Liver (tissue), 9 donors: ENCODE data around the gene SLBP. TPM values are rescaled to one million over a fixed set of nuclear protein-coding genes. Genes with fewer than 3 reads are reported as not detected.

Source experiments
- DNase-seq: peaks from one replicate; pipeline ENCODE4 v3.0.0-alpha.2; 2017; ENCODE audit warnings: low spot score
- H3K27ac ChIP-seq, 2 donors: one replicate each; pipeline ENCODE4 v1.7.0; 2013; ENCODE audit warnings: inconsistent platforms in 2 of 2, low read length in 2 of 2, control low read depth in 1 of 2, low read depth in 1 of 2, mild to moderate bottlenecking in 1 of 2
- H3K27me3 ChIP-seq, 4 donors: one replicate each; pipeline versions ENCODE4 v1.6.1 to v1.7.0; 2013; ENCODE audit warnings: low read length in 3 of 4, inconsistent platforms in 1 of 4, mild to moderate bottlenecking in 1 of 4, moderate library complexity in 1 of 4; ENCODE audit not compliant: control insufficient read depth in 4 of 4, insufficient read depth in 4 of 4
- H3K36me3 ChIP-seq, 4 donors: one replicate each; pipeline versions ENCODE4 v1.6.1 to v1.7.0; 2013; ENCODE audit warnings: low read length in 3 of 4, mild to moderate bottlenecking in 3 of 4, low read depth in 1 of 4, moderate library complexity in 1 of 4; ENCODE audit not compliant: control insufficient read depth in 4 of 4, insufficient read depth in 3 of 4
- H3K4me1 ChIP-seq, 4 donors: one replicate each; pipeline versions ENCODE4 v1.6.1 to v1.7.0; 2013; ENCODE audit warnings: low read length in 3 of 4, mild to moderate bottlenecking in 3 of 4, moderate library complexity in 1 of 4; ENCODE audit not compliant: control insufficient read depth in 4 of 4, insufficient read depth in 4 of 4
- H3K4me3 ChIP-seq, 3 donors: one replicate each; pipeline versions ENCODE4 v1.6.1 to v1.7.0; 2013; ENCODE audit warnings: low read length in 3 of 3, control low read depth in 1 of 3, low read depth in 1 of 3, mild to moderate bottlenecking in 1 of 3
- H3K9ac ChIP-seq, 2 donors: one replicate each; pipeline ENCODE4 v1.7.0; 2013; ENCODE audit warnings: low read length in 2 of 2, mild to moderate bottlenecking in 2 of 2, moderate library complexity in 2 of 2, control low read depth in 1 of 2, low read depth in 1 of 2
- H3K9me3 ChIP-seq, 4 donors: one replicate each; pipeline versions ENCODE4 v1.6.1 to v1.7.0; 2013; ENCODE audit warnings: low read length in 3 of 4; ENCODE audit not compliant: control insufficient read depth in 4 of 4
- EGR1 ChIP-seq, 2 donors: IDR thresholded peaks; 2 replicates each; pipeline ENCODE4 v1.6.1; 2016 to 2018; ENCODE audit warnings: antibody characterized with exemption in 2 of 2, low read depth in 2 of 2
- FOXA1 ChIP-seq: IDR thresholded peaks from 2 replicates; pipeline ENCODE4 v1.6.1; 2016; ENCODE audit warnings: antibody characterized with exemption
- FOXA2 ChIP-seq: IDR thresholded peaks from 2 replicates; pipeline ENCODE4 v1.6.1; 2016; ENCODE audit warnings: antibody characterized with exemption
- GABPA ChIP-seq, 2 donors: IDR thresholded peaks in 1 of 2; conservative IDR thresholded peaks in 1 of 2; 2 replicates each; pipeline ENCODE4 v1.6.1; 2016; ENCODE audit warnings: antibody characterized with exemption in 2 of 2, mild to moderate bottlenecking in 1 of 2, moderate library complexity in 1 of 2
- HNF4A ChIP-seq, 2 donors: conservative IDR thresholded peaks; 2 replicates each; pipeline ENCODE4 v1.6.1; 2016; ENCODE audit warnings: antibody characterized with exemption in 2 of 2, mild to moderate bottlenecking in 2 of 2
- HNF4G ChIP-seq: IDR thresholded peaks from 2 replicates; pipeline ENCODE4 v1.6.1; 2016; ENCODE audit warnings: antibody characterized with exemption
- JUND ChIP-seq, 2 donors: IDR thresholded peaks; 2 replicates each; pipeline ENCODE4 v1.6.1; 2016; ENCODE audit warnings: antibody characterized with exemption in 2 of 2
- MAX ChIP-seq: IDR thresholded peaks from 2 replicates; pipeline ENCODE4 v1.6.1; 2016; ENCODE audit warnings: antibody characterized with exemption
- NR2F2 ChIP-seq: IDR thresholded peaks from 2 replicates; pipeline ENCODE4 v1.6.1; 2016; ENCODE audit warnings: antibody characterized with exemption
- RAD21 ChIP-seq, 2 donors: IDR thresholded peaks; 2 replicates each; pipeline ENCODE4 v1.6.1; 2016; ENCODE audit warnings: antibody characterized with exemption in 2 of 2, mild to moderate bottlenecking in 2 of 2
- REST ChIP-seq: IDR thresholded peaks from 2 replicates; pipeline ENCODE4 v1.6.1; 2016; ENCODE audit warnings: antibody characterized with exemption, mild to moderate bottlenecking
- RXRA ChIP-seq, 2 donors: IDR thresholded peaks; 2 replicates each; pipeline ENCODE4 v1.6.1; 2017 to 2018; ENCODE audit warnings: antibody characterized with exemption in 2 of 2, mild to moderate bottlenecking in 1 of 2
- SP1 ChIP-seq: IDR thresholded peaks from 2 replicates; pipeline ENCODE4 v1.6.1; 2018; ENCODE audit warnings: antibody characterized with exemption, mild to moderate bottlenecking
- TAF1 ChIP-seq: conservative IDR thresholded peaks from 2 replicates; pipeline ENCODE4 v1.6.1; 2016; ENCODE audit warnings: antibody characterized with exemption, mild to moderate bottlenecking
- YY1 ChIP-seq: IDR thresholded peaks from 2 replicates; pipeline ENCODE4 v1.6.1; 2016; ENCODE audit warnings: antibody characterized with exemption, mild to moderate bottlenecking
- WGBS: extraction: QIAGEN DNeasy Blood & Tissue Kit; methylation state at CpG from one replicate; pipeline ENCODE4 v1.1.7; 2013; 5-methylcytosine and 5-hydroxymethylcytosine counted together
- polyA plus RNA-seq, 2 donors: library from polyadenylated mRNA; stranded (reverse) in 1 of 2; unstranded in 1 of 2; fragments of 200-250 nt in 1 of 2; fragments of >200 nt in 1 of 2; fragmentation: Nextera tagmentation in 1 of 2; extraction: Ambion mirVana in 1 of 2; gene quantifications; one replicate each; pipeline versions ENCODE4 v1.2.1 to v1.2.3, GENCODE V29; 2013 to 2015
- total RNA-seq, 2 donors: library from RNA; depleted of rRNA; stranded (reverse); fragments of >200 nt; gene quantifications; one replicate each; pipeline ENCODE4 v1.2.3, GENCODE V29; 2014
- TF ChIP-seq, protein P1 (sequence below): IDR thresholded peaks from 2 replicates; pipeline ENCODE4 v1.6.1; 2016; ENCODE audit warnings: antibody characterized with exemption
- TF ChIP-seq, protein P2 (sequence below): fragments of 150-350 bp; IDR thresholded peaks from 2 replicates; pipeline ENCODE4 v1.5.1; 2017; ENCODE audit warnings: improper control_type of control experiment, low read depth, low read length; ENCODE audit not compliant: missing input control
- TF ChIP-seq, protein P3 (sequence below): IDR thresholded peaks from 2 replicates; pipeline ENCODE4 v1.6.1; 2016; ENCODE audit warnings: antibody characterized with exemption
- donor health status: healthy.
- donor health status: healthy.
- donor health status: healthy.
- donor health status: healthy.
- donor health status: healthy.

Gene SLBP
- total and polyA plus RNA-seq, 4 donors, result 14.7 to 64.4 (median 17.4) TPM

DNA sequence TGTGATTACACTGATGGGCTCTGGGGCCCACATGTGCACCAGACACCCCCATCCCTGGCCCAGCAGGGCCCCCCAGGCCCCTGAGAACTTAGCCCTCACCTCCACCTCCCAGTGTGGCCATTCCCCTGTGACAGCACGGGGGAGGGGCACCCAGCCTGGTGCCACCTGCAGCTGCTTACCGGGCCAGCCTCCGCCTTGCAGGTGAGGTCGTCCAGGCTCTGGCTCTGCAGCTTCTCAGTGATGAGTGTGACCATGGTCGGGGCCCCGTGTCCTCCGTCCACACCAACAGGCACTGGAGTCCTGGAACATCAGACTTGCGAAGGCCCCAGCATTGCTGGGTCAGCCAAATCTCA lies 43.7 kb downstream of the SLBP start:
- H3K27ac ChIP-seq, result no peak overlapping the region
- 90% methylated on average over 8 of the region's 8 CpGs for WGBS
- no peak overlapping the region for H3K4me3 ChIP-seq
- no peaks in the 10 kb centered on the region for H3K9me3 ChIP-seq
- no peaks in the 10 kb centered on the region for H3K4me1 ChIP-seq
- DNase-seq, result no peak
- H3K9ac ChIP-seq, result no peak overlapping the region
- TF ChIP-seq FOXA2 (no peak), FOXA1 (no peak), NR2F2 (no peak), HNF4A (conservative IDR thresholded peaks at IDR 0.05) (no peak), RXRA (IDR thresholded peaks at IDR 0.05) (no peak), JUND (IDR thresholded peaks at IDR 0.05) (no peak), YY1 (no peak), MAX (no peak), REST (no peak), SP1 (no peak), TAF1 (no peak), HNF4G (no peak), EGR1 (IDR thresholded peaks at IDR 0.05; ENCODE audit: low read depth in 2 of 2) (no peak), GABPA (IDR thresholded peaks at IDR 0.05 in 1 of 2, conservative IDR thresholded peaks at IDR 0.05 in 1 of 2) (no peak), RAD21 (IDR thresholded peaks at IDR 0.05) (no peak)
- TF ChIP-seq, protein P1, sequence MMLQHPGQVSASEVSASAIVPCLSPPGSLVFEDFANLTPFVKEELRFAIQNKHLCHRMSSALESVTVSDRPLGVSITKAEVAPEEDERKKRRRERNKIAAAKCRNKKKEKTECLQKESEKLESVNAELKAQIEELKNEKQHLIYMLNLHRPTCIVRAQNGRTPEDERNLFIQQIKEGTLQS, result no peak
- TF ChIP-seq, protein P2, sequence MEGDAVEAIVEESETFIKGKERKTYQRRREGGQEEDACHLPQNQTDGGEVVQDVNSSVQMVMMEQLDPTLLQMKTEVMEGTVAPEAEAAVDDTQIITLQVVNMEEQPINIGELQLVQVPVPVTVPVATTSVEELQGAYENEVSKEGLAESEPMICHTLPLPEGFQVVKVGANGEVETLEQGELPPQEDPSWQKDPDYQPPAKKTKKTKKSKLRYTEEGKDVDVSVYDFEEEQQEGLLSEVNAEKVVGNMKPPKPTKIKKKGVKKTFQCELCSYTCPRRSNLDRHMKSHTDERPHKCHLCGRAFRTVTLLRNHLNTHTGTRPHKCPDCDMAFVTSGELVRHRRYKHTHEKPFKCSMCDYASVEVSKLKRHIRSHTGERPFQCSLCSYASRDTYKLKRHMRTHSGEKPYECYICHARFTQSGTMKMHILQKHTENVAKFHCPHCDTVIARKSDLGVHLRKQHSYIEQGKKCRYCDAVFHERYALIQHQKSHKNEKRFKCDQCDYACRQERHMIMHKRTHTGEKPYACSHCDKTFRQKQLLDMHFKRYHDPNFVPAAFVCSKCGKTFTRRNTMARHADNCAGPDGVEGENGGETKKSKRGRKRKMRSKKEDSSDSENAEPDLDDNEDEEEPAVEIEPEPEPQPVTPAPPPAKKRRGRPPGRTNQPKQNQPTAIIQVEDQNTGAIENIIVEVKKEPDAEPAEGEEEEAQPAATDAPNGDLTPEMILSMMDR, result no peak
- TF ChIP-seq, protein P3, sequence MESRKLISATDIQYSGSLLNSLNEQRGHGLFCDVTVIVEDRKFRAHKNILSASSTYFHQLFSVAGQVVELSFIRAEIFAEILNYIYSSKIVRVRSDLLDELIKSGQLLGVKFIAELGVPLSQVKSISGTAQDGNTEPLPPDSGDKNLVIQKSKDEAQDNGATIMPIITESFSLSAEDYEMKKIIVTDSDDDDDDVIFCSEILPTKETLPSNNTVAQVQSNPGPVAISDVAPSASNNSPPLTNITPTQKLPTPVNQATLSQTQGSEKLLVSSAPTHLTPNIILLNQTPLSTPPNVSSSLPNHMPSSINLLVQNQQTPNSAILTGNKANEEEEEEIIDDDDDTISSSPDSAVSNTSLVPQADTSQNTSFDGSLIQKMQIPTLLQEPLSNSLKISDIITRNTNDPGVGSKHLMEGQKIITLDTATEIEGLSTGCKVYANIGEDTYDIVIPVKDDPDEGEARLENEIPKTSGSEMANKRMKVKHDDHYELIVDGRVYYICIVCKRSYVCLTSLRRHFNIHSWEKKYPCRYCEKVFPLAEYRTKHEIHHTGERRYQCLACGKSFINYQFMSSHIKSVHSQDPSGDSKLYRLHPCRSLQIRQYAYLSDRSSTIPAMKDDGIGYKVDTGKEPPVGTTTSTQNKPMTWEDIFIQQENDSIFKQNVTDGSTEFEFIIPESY, result no peak
- H3K36me3 ChIP-seq, result no peaks in the 10 kb centered on the region
- no peaks in the 10 kb centered on the region for H3K27me3 ChIP-seq
